NK-92 treated with Interleukin-12 subunit alpha and Interleukin-12 subunit beta, amount 100 ng/mL, for 24 hours (cell line): ENCODE data around the gene CACNA2D1.

Source experiments
- DNase-seq: peaks from one replicate; lab custom pipeline; 2025; lab: John Stamatoyannopoulos, UW

CACNA2D1 gene

DNA sequence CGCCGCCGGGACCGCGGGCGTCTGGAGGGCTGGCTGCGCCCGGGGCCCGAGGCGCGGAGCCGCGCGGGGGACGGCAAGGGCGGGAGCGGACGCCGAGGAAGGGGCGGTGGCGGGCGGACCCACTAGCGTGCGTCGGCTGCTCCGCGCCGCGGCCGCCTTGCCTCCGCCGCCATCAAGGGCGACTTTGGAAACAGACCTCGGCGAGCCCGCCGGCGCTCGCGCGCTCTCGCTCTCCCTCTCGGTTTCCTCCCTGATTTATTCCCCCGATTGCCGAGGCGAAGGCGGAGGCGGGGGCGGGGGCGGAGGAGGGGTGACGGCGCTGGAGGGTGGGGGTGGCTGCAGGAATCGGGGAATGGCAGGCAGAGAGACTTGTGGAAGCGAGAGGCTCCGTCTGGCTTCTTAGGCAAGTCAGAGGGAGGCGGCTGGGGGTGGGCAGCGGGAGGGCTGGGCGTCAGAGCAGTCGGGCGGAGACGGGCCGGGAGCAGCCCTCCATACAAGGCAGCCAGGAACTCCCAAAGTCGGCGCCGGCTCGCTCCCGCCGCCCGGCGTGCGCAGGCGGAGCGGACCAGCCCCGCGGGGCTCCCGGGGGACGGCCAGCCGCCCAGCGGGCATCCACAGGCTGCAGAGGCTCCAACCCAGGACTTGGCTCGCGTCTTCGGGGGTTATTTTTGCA lies at the start of gene CACNA2D1:
Gene CACNA2D1 (minus strand): TSS at position 231 of the 673 bp plus-strand sequence.
- DNase-seq = no peak

- no peak for DNase-seq
These were observed 38.0 kb upstream of the CACNA2D1 start for GRCh38 chr7:82481499-82482097.

GRCh38 chr7:82477733-82478515 lies 34.3 kb upstream of the CACNA2D1 start:
- DNase-seq = no peak

GRCh38 chr7:82472966-82473365 lies 29.4 kb upstream of the CACNA2D1 start:
- DNase-seq = no peak

DNA sequence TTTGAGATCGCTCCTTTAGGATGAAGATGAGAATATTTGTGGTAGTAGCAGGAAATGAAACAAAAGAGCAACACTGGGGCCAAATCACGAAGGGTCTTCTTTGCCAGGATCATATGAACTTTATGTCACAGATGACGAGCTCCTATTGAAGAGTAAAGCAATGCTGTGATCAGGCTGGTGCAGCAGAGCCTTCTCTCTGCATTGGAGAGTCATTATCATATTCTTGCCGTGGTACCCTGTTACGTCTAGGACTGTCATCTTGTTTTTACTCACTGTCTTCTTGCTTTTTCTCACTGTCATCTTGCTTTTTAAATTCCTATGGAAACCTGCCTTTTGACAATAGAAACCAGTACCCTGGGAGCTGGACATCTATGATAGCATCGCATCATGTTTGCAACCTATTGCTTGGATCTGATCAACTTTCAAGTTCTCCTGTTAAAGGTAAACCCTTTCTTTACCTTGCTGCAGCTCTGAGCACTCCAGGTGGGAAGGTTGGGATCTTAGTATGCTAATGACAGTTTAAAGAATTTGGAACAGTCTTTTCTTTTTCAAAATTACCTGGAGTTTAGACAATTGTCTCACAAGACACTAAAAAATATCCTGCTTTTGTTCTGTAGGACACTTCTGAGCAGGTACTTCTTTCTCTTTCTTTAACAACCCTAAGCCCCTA lies 27.9 kb upstream of the CACNA2D1 start:
- DNase-seq = no peak

GRCh38 chr7:82469207-82469606 lies 25.6 kb upstream of the CACNA2D1 start:
- DNase-seq = no peak

DNA sequence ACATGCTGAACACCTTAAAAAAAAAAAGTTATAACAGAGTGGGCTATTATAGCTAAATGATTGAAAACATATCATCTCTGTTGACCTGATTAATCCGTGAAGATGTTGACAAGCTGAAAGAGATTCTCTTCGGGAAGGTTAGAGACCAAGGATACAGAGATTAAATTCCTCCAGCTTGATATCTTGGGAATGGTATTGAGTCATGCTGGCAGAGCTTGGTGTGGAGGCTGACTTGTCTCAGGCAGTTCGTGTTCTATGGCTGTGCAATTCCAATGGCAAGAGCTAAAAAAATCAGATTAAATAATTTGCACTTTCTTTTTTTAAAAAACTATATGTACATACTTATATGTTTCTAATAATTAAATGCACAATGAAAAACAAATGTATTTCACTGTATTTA lies 24.9 kb upstream of the CACNA2D1 start:
- DNase-seq = no peak

DNA sequence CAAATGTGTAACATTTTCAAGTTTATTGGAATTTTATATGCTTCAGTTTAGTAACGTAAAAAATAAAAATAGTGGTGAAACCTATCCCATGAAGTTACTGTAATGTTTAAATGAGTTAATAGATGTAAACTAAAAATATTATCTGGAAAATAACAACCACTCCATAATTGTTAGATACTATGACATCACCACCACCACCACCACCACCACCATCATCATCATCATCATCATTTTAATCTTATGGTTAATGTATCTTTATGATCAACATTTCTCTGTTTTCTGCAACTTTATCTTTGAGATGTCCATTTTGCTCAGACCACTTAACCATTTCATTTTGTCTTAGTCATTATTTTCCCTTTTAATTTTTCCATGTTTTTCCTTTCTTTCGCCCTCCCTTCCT lies 23.4 kb upstream of the CACNA2D1 start:
- DNase-seq = no peak

- DNase-seq = no peak
These were observed 20.8 kb upstream of the CACNA2D1 start for GRCh38 chr7:82464372-82464771.

GRCh38 chr7:82455295-82455694 lies 11.7 kb upstream of the CACNA2D1 start:
- no peak for DNase-seq

- DNase-seq = no peak
These were observed 7.2 kb upstream of the CACNA2D1 start for GRCh38 chr7:82450759-82451158.

GRCh38 chr7:82449910-82450309 lies 6.3 kb upstream of the CACNA2D1 start:
- DNase-seq = no peak

GRCh38 chr7:82446897-82447296 lies 3.3 kb upstream of the CACNA2D1 start:
- no peak for DNase-seq

DNA sequence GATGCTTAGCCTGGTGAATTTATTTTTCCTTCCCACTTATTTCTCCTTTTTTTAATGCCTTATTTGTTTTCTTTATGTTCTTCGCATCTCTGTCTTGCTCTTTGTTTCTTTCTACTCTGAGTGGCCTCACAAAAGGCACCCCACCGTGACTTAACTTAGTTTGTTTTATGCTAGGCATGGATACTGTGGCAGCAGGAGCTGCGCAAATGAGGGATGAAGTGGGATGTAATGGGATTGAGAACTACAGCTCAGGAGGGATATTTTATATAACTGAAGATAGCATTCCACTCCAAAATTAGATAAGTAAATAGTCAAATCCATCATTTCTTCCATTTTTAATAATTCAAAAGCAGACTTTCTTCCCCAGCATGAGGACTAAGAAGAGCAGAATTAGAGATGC lies 1.7 kb upstream of the CACNA2D1 start:
- no peak for DNase-seq

DNA sequence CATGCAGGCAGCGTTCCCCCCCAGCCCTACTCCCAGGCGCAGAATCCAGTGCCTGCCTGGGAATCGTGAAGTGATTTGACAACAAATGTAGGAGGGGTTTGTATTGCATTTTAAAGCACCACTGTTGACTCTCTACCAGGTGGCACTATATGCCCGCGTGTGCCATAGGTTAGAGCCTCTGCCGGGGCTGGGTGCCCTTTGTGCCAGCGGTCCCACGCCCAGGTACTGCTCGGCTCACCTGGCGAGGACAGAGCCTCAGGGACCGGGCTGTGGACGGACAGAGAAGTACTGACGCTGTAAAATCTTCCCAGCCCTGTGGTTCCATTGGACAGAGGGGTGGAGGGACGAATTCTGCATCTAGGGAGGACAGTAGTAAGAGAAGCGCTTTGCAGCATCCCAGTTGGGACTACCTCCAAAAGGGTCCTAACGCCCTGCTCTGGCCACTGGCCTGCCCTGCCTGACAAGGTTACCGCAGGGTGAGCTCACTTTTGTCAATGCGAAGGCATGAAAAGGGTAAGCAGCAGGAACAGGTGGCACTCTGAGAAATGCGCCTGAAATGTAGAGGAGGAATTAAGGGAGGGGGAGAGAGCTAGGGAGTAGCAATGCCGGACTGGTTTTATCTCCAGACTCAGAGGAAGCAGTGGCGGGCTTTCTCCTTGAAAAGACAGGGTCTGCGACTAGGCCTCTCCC lies 788 bp upstream of the CACNA2D1 start:
- no peak for DNase-seq

- DNase-seq = no peak
These were observed 486 bp downstream of the CACNA2D1 start for GRCh38 chr7:82443036-82443546.

- no peak for DNase-seq
These were observed 1.0 kb downstream of the CACNA2D1 start for GRCh38 chr7:82442492-82443035.

DNA sequence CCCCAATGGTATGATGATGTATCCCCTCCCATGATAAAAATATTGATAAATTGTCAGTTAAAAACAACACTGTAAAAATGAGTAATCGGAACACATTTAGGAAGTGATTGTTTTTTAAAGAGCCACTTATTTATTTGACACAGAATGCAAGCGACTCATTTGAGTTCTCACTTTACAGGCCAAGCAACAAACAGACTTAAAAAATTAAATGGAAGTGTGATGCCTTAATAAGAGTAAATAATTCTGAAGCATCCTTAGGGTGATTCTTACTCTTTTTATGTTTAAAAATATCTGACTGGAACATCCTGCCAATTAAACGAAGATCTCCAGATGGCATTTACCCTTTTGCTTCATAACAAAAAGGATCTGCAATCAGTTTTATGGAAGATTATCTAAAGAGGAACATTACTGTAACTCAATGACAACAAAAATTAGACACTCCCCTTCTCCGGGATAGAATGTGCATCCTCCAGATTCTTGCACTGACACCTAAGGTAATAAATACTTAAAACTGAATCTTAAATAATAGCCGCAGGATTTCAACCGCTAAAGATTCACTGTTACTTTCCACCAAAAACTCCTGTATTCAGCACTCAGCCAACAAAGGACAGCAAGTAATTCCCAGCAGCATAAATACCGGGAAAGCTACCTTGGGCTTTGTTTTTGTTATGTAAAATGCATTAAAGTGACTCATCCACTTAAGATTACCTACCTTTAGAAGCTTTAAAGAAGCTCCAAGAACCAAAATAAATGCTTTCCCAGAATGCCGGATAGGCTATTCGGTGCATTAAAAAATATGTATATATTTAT lies 1.7 kb downstream of the CACNA2D1 start:
- no peak for DNase-seq

GRCh38 chr7:82438521-82438920 lies 5.1 kb downstream of the CACNA2D1 start:
- no peak for DNase-seq

GRCh38 chr7:82435769-82436168 lies 7.8 kb downstream of the CACNA2D1 start:
- DNase-seq = no peak
